Neuronal stem cell (in vitro differentiated cells): ENCODE data around the gene DSCAM.
A peak's percentile ranks its signal among the peaks of the same experiment; 100 is the strongest.

ENCODE experiments used
- DNase-seq: peaks from one replicate; pipeline ENCODE4 v3.0.0-alpha.2; 2013; ENCODE audit warnings: low spot score
- H2AFZ ChIP-seq: one replicate; pipeline ENCODE4 v1.6.1; 2013; ENCODE audit warnings: mild to moderate bottlenecking, low read length, inconsistent platforms
- H2AK5ac ChIP-seq: 2 replicates; pipeline ENCODE4 v1.6.1; 2013; ENCODE audit warnings: low read depth, mild to moderate bottlenecking, inconsistent platforms, low read length, moderate library complexity, mixed read lengths
- H2BK120ac ChIP-seq: 2 replicates; pipeline ENCODE4 v1.6.1; 2013; ENCODE audit warnings: low read depth, mild to moderate bottlenecking, inconsistent platforms, low read length, moderate library complexity, mixed read lengths
- H2BK12ac ChIP-seq: one replicate; pipeline ENCODE4 v1.6.1; 2013; ENCODE audit warnings: low read length, inconsistent platforms
- H2BK15ac ChIP-seq: 2 replicates; pipeline ENCODE4 v1.6.1; 2013; ENCODE audit warnings: mild to moderate bottlenecking, low read length, inconsistent platforms, mixed read lengths
- H2BK5ac ChIP-seq: one replicate; pipeline ENCODE4 v1.6.1; 2013; ENCODE audit warnings: inconsistent platforms, mild to moderate bottlenecking, low read length, moderate library complexity
- H3K14ac ChIP-seq: one replicate; pipeline ENCODE4 v1.6.1; 2013; ENCODE audit warnings: low read length, inconsistent platforms
- H3K18ac ChIP-seq: 2 replicates; pipeline ENCODE4 v1.6.1; 2013; ENCODE audit warnings: low read length, inconsistent platforms
- H3K23ac ChIP-seq: 2 replicates; pipeline ENCODE4 v1.6.1; 2013; ENCODE audit warnings: low read depth, mild to moderate bottlenecking, mixed read lengths, low read length, inconsistent platforms; ENCODE audit not compliant: poor library complexity
- H3K27ac ChIP-seq: replicated peaks from 3 replicates; pipeline ENCODE4 v1.5.1; 2013; ENCODE audit warnings: low read length, inconsistent platforms
- H3K27me3 ChIP-seq, 3 experiments: 2 replicates each; pipeline ENCODE4 v1.6.1; 2013; ENCODE audit warnings: low read length in 3 of 3, mild to moderate bottlenecking in 2 of 3, inconsistent platforms in 1 of 3, low read depth in 1 of 3, mixed read lengths in 1 of 3, moderate library complexity in 1 of 3; ENCODE audit not compliant: control insufficient read depth in 3 of 3, insufficient read depth in 3 of 3
- H3K36me3 ChIP-seq, 2 donors: replicated peaks in 1 of 2; 2 replicates each; pipeline ENCODE4 v1.6.1; 2013; ENCODE audit warnings: low read length in 2 of 2; ENCODE audit not compliant: control insufficient read depth in 2 of 2, insufficient read depth in 2 of 2
- H3K4ac ChIP-seq: 2 replicates; pipeline ENCODE4 v1.6.1; 2013; ENCODE audit warnings: inconsistent platforms, mild to moderate bottlenecking, low read length, moderate library complexity
- H3K4me1 ChIP-seq, 2 donors: 1 replicate in 1 of 2; 2 replicates in 1 of 2; pipeline ENCODE4 v1.6.1; 2013; ENCODE audit warnings: low read length in 2 of 2, low read depth in 1 of 2; ENCODE audit not compliant: control insufficient read depth in 2 of 2, insufficient read depth in 1 of 2
- H3K4me2 ChIP-seq: one replicate; pipeline ENCODE4 v1.6.1; 2013; ENCODE audit warnings: mild to moderate bottlenecking, low read length, inconsistent platforms; ENCODE audit not compliant: insufficient read depth, poor library complexity, severe bottlenecking
- H3K4me3 ChIP-seq, 2 donors: 2 replicates each; pipeline ENCODE4 v1.5.1; 2013; ENCODE audit warnings: low read length in 2 of 2, mild to moderate bottlenecking in 2 of 2, inconsistent platforms in 1 of 2, moderate library complexity in 1 of 2
- H3K79me1 ChIP-seq: one replicate; pipeline ENCODE4 v1.6.1; 2013; ENCODE audit warnings: low read depth, mild to moderate bottlenecking, inconsistent platforms, low read length, moderate library complexity
- H3K9ac ChIP-seq: one replicate; pipeline ENCODE4 v1.6.1; 2013; ENCODE audit warnings: mild to moderate bottlenecking, low read depth, low read length, inconsistent platforms; ENCODE audit not compliant: poor library complexity
- H3K9me3 ChIP-seq, 2 donors: replicated peaks in 1 of 2; 2 replicates each; pipeline versions ENCODE3 to v1.6.1; 2013; ENCODE audit warnings: low read length in 2 of 2, mild to moderate bottlenecking in 2 of 2, inconsistent platforms in 1 of 2, low read depth in 1 of 2, mixed read lengths in 1 of 2, moderate library complexity in 1 of 2; ENCODE audit not compliant: control insufficient read depth in 2 of 2, insufficient read depth in 1 of 2
- H4K8ac ChIP-seq: one replicate; pipeline ENCODE4 v1.6.1; 2013; ENCODE audit warnings: low read depth, mild to moderate bottlenecking, inconsistent platforms, low read length, moderate library complexity
- H4K91ac ChIP-seq: one replicate; pipeline ENCODE4 v1.6.1; 2013; ENCODE audit warnings: low read length, low read depth, mild to moderate bottlenecking, inconsistent platforms; ENCODE audit not compliant: poor library complexity
- WGBS, 2 donors: extraction: QIAGEN DNeasy Blood & Tissue Kit; methylation state at CpG; one replicate each; pipeline ENCODE4 v1.1.7; 2013; ENCODE audit warnings: missing lambda C conversion rate in 2 of 2, mixed read lengths in 1 of 2; ENCODE audit not compliant: insufficient read length in 2 of 2, insufficient replicate concordance in 1 of 2; ENCODE audit errors: extremely low coverage in 2 of 2; 5-methylcytosine and 5-hydroxymethylcytosine counted together

Gene DSCAM

GRCh38 chr21:40569357-40569756 is 277.6 kb downstream of the DSCAM start:
- Histone ChIP-seq H4K8ac (no peak overlapping the region), H2BK12ac (no peak overlapping the region), H3K4me1 (no peaks in the 10 kb centered on the region), H3K9me3 (no peaks in the 10 kb centered on the region), H3K18ac (no peak overlapping the region), H3K9ac (no peak overlapping the region), H3K27ac (no peak overlapping the region), H3K36me3 (no peaks in the 10 kb centered on the region), H3K23ac (no peak overlapping the region), H2BK5ac (no peak overlapping the region), H3K14ac (no peak overlapping the region), H3K4me2 (no peak overlapping the region), H4K91ac (no peak overlapping the region), H3K79me1 (no peaks in the 10 kb centered on the region), H2AK5ac (no peak overlapping the region), H3K4me3 (no peak overlapping the region), H3K4ac (no peak overlapping the region), H2BK120ac (no peak overlapping the region), H2AFZ (no peak overlapping the region), H2BK15ac (no peak overlapping the region), H3K27me3 (no peaks in the 10 kb centered on the region)
- no peak for DNase-seq
- no CpG with 5 or more reads among the region's 7 CpGs for whole genome bisulfite sequencing, 2 donors

DNA sequence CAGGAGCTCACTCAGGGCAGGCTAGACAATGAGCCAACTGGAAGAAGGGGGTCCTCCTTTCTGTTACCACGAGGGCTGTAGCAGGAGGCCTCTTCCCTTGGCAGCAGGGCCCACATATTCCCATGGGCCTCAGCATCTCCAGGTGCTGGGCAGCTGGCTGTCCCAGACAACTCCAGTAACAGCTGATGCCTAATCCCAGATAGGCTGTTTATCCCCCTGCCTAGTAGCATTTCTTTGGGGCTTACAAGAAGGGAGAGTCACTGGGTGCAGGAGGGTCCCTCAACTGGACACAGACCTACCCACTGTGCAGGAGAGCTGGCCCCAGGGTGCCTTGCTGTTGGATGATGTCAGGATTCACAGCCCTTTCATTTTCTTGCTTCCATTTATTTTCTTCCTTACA is 278.2 kb downstream of the DSCAM start:
- no CpG with 5 or more reads among the region's 1 CpG for WGBS, 2 donors
- Histone ChIP-seq H3K4ac (no peak overlapping the region), H3K9ac (no peak overlapping the region), H3K36me3 (no peaks in the 10 kb centered on the region), H2BK12ac (no peak overlapping the region), H4K91ac (no peak overlapping the region), H2BK120ac (no peak overlapping the region), H2AK5ac (no peak overlapping the region), H2BK15ac (no peak overlapping the region), H3K27ac (no peak overlapping the region), H3K27me3 (no peaks in the 10 kb centered on the region), H3K23ac (no peak overlapping the region), H2AFZ (no peak overlapping the region), H3K14ac (no peak overlapping the region), H3K79me1 (no peaks in the 10 kb centered on the region), H3K9me3 (no peaks in the 10 kb centered on the region), H3K4me3 (no peak overlapping the region), H2BK5ac (no peak overlapping the region), H3K4me2 (no peak overlapping the region), H4K8ac (peak overlapping the region; percentile 7), H3K18ac (no peak overlapping the region), H3K4me1 (no peaks in the 10 kb centered on the region)
- no peak for DNase-seq

GRCh38 chr21:40567501-40567900 is 279.5 kb downstream of the DSCAM start:
- no CpG with 5 or more reads among the region's 3 CpGs for WGBS, 2 donors
- H3K18ac ChIP-seq: no peak overlapping the region
- no peaks in the 10 kb centered on the region for H3K9me3 ChIP-seq
- H3K36me3 ChIP-seq: no peaks in the 10 kb centered on the region
- H4K8ac ChIP-seq: no peak overlapping the region
- no peak overlapping the region for H2BK15ac ChIP-seq
- H2BK12ac ChIP-seq: no peak overlapping the region
- H3K14ac ChIP-seq: no peak overlapping the region
- H3K4me3 ChIP-seq: no peak overlapping the region
- H3K4ac ChIP-seq: no peak overlapping the region
- H3K9ac ChIP-seq: no peak overlapping the region
- no peak overlapping the region for H2BK5ac ChIP-seq
- no peak for DNase-seq
- no peaks in the 10 kb centered on the region for H3K79me1 ChIP-seq
- no peak overlapping the region for H4K91ac ChIP-seq
- no peaks in the 10 kb centered on the region for H3K27me3 ChIP-seq
- H3K4me2 ChIP-seq: no peak overlapping the region
- no peak overlapping the region for H3K27ac ChIP-seq
- H2AK5ac ChIP-seq: no peak overlapping the region
- no peak overlapping the region for H3K23ac ChIP-seq
- H2BK120ac ChIP-seq: no peak overlapping the region
- H2AFZ ChIP-seq: no peak overlapping the region
- no peaks in the 10 kb centered on the region for H3K4me1 ChIP-seq

GRCh38 chr21:40566486-40566885 is 280.5 kb downstream of the DSCAM start:
- no CpG with 5 or more reads among the region's 1 CpG for WGBS, 2 donors
- H4K91ac ChIP-seq: no peak overlapping the region

More at GRCh38 chr21:40566486-40566885, 280.5 kb downstream of the DSCAM start:
- Histone ChIP-seq H3K4me1 (no peaks in the 10 kb centered on the region), H2BK5ac (no peak overlapping the region), H3K4ac (no peak overlapping the region), H2BK120ac (no peak overlapping the region), H3K36me3 (no peaks in the 10 kb centered on the region), H3K4me3 (no peak overlapping the region), H3K9ac (no peak overlapping the region), H3K18ac (no peak overlapping the region), H2BK15ac (no peak overlapping the region), H2AFZ (no peak overlapping the region), H3K79me1 (no peaks in the 10 kb centered on the region), H2BK12ac (no peak overlapping the region), H3K27ac (no peak overlapping the region), H3K9me3 (no peaks in the 10 kb centered on the region), H2AK5ac (no peak overlapping the region), H3K27me3 (no peaks in the 10 kb centered on the region), H3K23ac (no peak overlapping the region), H3K4me2 (no peak overlapping the region), H4K8ac (no peak overlapping the region), H3K14ac (no peak overlapping the region)
- no peak for DNase-seq
